ENCODE data around the gene OGDHL. TPM values are rescaled to one million over a fixed set of nuclear protein-coding genes. Genes with fewer than 3 reads are reported as not detected.
"Not testable (repeated sequence)": the region's sequence is repeated elsewhere in the genome, so short reads cannot be mapped to it uniquely, and the experiment has no call there.

The OGDHL gene
- total RNA-seq, 1 donor from 2014 or later, result 3.7 TPM

GRCh38 chr10:49768329-49768728 is 6.2 kb upstream of the OGDHL start:
- Mint-ChIP-seq H3K9me3 (no peaks in the 10 kb centered on the region), H3K4me3 (ENCODE audit: low read depth) (no peak overlapping the region), H3K36me3 (ENCODE audit: low read depth) (no peaks in the 10 kb centered on the region), H3K27ac (no peak overlapping the region), H3K27me3 (ENCODE audit: low read depth) (peaks cover 35% of the 10 kb centered on the region), H3K4me1 (ENCODE audit: low read depth) (no peaks in the 10 kb centered on the region)
- intact Hi-C loops (cut with micrococcal nuclease), result no loop called here
- DNase-seq (ENCODE audit: low spot score), result no peak

- no peaks in the 10 kb centered on the region for H3K9me3 Mint-ChIP-seq
- H3K27ac Mint-ChIP-seq, result no peak overlapping the region
- peaks cover 39% of the 10 kb centered on the region for H3K27me3 Mint-ChIP-seq (ENCODE audit: low read depth)
- DNase-seq (ENCODE audit: low spot score), result no peak
- H3K4me3 Mint-ChIP-seq (ENCODE audit: low read depth), result no peak overlapping the region
- intact Hi-C loops (cut with micrococcal nuclease), result no loop called here
- H3K36me3 Mint-ChIP-seq (ENCODE audit: low read depth), result no peaks in the 10 kb centered on the region
- H3K4me1 Mint-ChIP-seq (ENCODE audit: low read depth), result no peaks in the 10 kb centered on the region
These were observed 5.6 kb upstream of the OGDHL start for GRCh38 chr10:49767752-49768151.

GRCh38 chr10:49766484-49766883 is 4.4 kb upstream of the OGDHL start:
- no peaks in the 10 kb centered on the region for H3K4me1 Mint-ChIP-seq (ENCODE audit: low read depth)
- no peak for DNase-seq (ENCODE audit: low spot score)
- intact Hi-C loops (cut with micrococcal nuclease), result no loop called here
- H3K9me3 Mint-ChIP-seq, result no peaks in the 10 kb centered on the region
- no peaks in the 10 kb centered on the region for H3K36me3 Mint-ChIP-seq (ENCODE audit: low read depth)
- no peak overlapping the region for H3K27ac Mint-ChIP-seq
- H3K27me3 Mint-ChIP-seq (ENCODE audit: low read depth), result peaks cover 31% of the 10 kb centered on the region
- H3K4me3 Mint-ChIP-seq (ENCODE audit: low read depth), result no peak overlapping the region

GRCh38 chr10:49762566-49762877 is 399 bp upstream of the OGDHL start:
- Mint-ChIP-seq H3K27me3 (ENCODE audit: low read depth) (peaks cover 14% of the 10 kb centered on the region), H3K9me3 (no peaks in the 10 kb centered on the region), H3K36me3 (ENCODE audit: low read depth) (no peaks in the 10 kb centered on the region), H3K27ac (no peak overlapping the region), H3K4me3 (ENCODE audit: low read depth) (no peak overlapping the region), H3K4me1 (ENCODE audit: low read depth) (no peaks in the 10 kb centered on the region)
- intact Hi-C loops (cut with micrococcal nuclease), result loop anchor here (2.0 kb wide), 1 partner anchor 156 kb away; no protein-coding TSS in a partner anchor
- no peak for DNase-seq (ENCODE audit: low spot score)

- H3K27me3 Mint-ChIP-seq (ENCODE audit: low read depth), result peaks cover 7% of the 10 kb centered on the region
- no peaks in the 10 kb centered on the region for H3K36me3 Mint-ChIP-seq (ENCODE audit: low read depth)
- no peak overlapping the region for H3K27ac Mint-ChIP-seq
- intact Hi-C loops (cut with micrococcal nuclease), result no loop called here
- no peak for DNase-seq (ENCODE audit: low spot score)
- no peaks in the 10 kb centered on the region for H3K9me3 Mint-ChIP-seq
- peak overlapping the region; percentile 39 for H3K4me3 Mint-ChIP-seq (ENCODE audit: low read depth)
- H3K4me1 Mint-ChIP-seq (ENCODE audit: low read depth), result no peaks in the 10 kb centered on the region
These were observed 828 bp downstream of the OGDHL start for GRCh38 chr10:49761201-49761788.

GRCh38 chr10:49760789-49761188 is 1.3 kb downstream of the OGDHL start:
- intact Hi-C loops (cut with micrococcal nuclease), result no loop called here
- H3K27ac Mint-ChIP-seq, result no peak overlapping the region

GRCh38 chr10:49759787-49760551 is 2.2 kb downstream of the OGDHL start:
- H3K9me3 Mint-ChIP-seq, result no peaks in the 10 kb centered on the region
- no peak overlapping the region for H3K4me3 Mint-ChIP-seq (ENCODE audit: low read depth)
- no peaks in the 10 kb centered on the region for H3K4me1 Mint-ChIP-seq (ENCODE audit: low read depth)
- no peak for DNase-seq (ENCODE audit: low spot score)
- H3K36me3 Mint-ChIP-seq (ENCODE audit: low read depth), result no peaks in the 10 kb centered on the region
- intact Hi-C loops (cut with micrococcal nuclease), result no loop called here
- H3K27me3 Mint-ChIP-seq (ENCODE audit: low read depth), result peaks cover 7% of the 10 kb centered on the region
- no peak overlapping the region for H3K27ac Mint-ChIP-seq

More at GRCh38 chr10:49760789-49761188, 1.3 kb downstream of the OGDHL start:
- no peak for DNase-seq (ENCODE audit: low spot score)
- H3K36me3 Mint-ChIP-seq (ENCODE audit: low read depth), result no peaks in the 10 kb centered on the region
- H3K4me3 Mint-ChIP-seq (ENCODE audit: low read depth), result peak overlapping the region; percentile 39
- H3K9me3 Mint-ChIP-seq, result no peaks in the 10 kb centered on the region
- peaks cover 7% of the 10 kb centered on the region for H3K27me3 Mint-ChIP-seq (ENCODE audit: low read depth)
- H3K4me1 Mint-ChIP-seq (ENCODE audit: low read depth), result no peaks in the 10 kb centered on the region

- no peak for DNase-seq (ENCODE audit: low spot score)
- no peaks in the 10 kb centered on the region for H3K36me3 Mint-ChIP-seq (ENCODE audit: low read depth)
- H3K27me3 Mint-ChIP-seq (ENCODE audit: low read depth), result peaks cover 7% of the 10 kb centered on the region
- H3K9me3 Mint-ChIP-seq, result no peaks in the 10 kb centered on the region
- H3K27ac Mint-ChIP-seq, result no peak overlapping the region
- no peaks in the 10 kb centered on the region for H3K4me1 Mint-ChIP-seq (ENCODE audit: low read depth)
- H3K4me3 Mint-ChIP-seq (ENCODE audit: low read depth), result no peak overlapping the region
- intact Hi-C loops (cut with micrococcal nuclease), result no loop called here
These were observed 3.7 kb downstream of the OGDHL start for GRCh38 chr10:49758249-49758930.

- Mint-ChIP-seq H3K4me1 (ENCODE audit: low read depth) (no peaks in the 10 kb centered on the region), H3K27ac (no peak overlapping the region), H3K4me3 (ENCODE audit: low read depth) (no peak overlapping the region), H3K9me3 (no peaks in the 10 kb centered on the region), H3K36me3 (ENCODE audit: low read depth) (no peaks in the 10 kb centered on the region), H3K27me3 (ENCODE audit: low read depth) (no peaks in the 10 kb centered on the region)
- intact Hi-C loops (cut with micrococcal nuclease), result no loop called here
- DNase-seq (ENCODE audit: low spot score), result no peak
These were observed 5.5 kb downstream of the OGDHL start for GRCh38 chr10:49756641-49757040.

- H3K36me3 Mint-ChIP-seq (ENCODE audit: low read depth), result no peaks in the 10 kb centered on the region
- DNase-seq (ENCODE audit: low spot score), result no peak
- H3K27ac Mint-ChIP-seq, result no peak overlapping the region
- no peaks in the 10 kb centered on the region for H3K27me3 Mint-ChIP-seq (ENCODE audit: low read depth)
- no peak overlapping the region for H3K4me3 Mint-ChIP-seq (ENCODE audit: low read depth)
- H3K9me3 Mint-ChIP-seq, result no peaks in the 10 kb centered on the region
- intact Hi-C loops (cut with micrococcal nuclease), result no loop called here
- H3K4me1 Mint-ChIP-seq (ENCODE audit: low read depth), result no peaks in the 10 kb centered on the region
These were observed 6.1 kb downstream of the OGDHL start for GRCh38 chr10:49756031-49756430.

- H3K4me1 Mint-ChIP-seq (ENCODE audit: low read depth); H3K27ac Mint-ChIP-seq; H3K27me3 Mint-ChIP-seq (ENCODE audit: low read depth); H3K36me3 Mint-ChIP-seq (ENCODE audit: low read depth); H3K4me3 Mint-ChIP-seq (ENCODE audit: low read depth); intact Hi-C loops (cut with micrococcal nuclease); H3K9me3 Mint-ChIP-seq; DNase-seq (ENCODE audit: low spot score): not testable (repeated sequence)
These were observed 7.2 kb downstream of the OGDHL start for GRCh38 chr10:49754951-49755350.

- Mint-ChIP-seq H3K27ac (no peak overlapping the region), H3K9me3 (no peaks in the 10 kb centered on the region), H3K36me3 (ENCODE audit: low read depth) (no peaks in the 10 kb centered on the region), H3K27me3 (ENCODE audit: low read depth) (no peaks in the 10 kb centered on the region), H3K4me1 (ENCODE audit: low read depth) (no peaks in the 10 kb centered on the region), H3K4me3 (ENCODE audit: low read depth) (no peak overlapping the region)
- intact Hi-C loops (cut with micrococcal nuclease), result no loop called here
- DNase-seq (ENCODE audit: low spot score), result no peak
These were observed 9.5 kb downstream of the OGDHL start for GRCh38 chr10:49752584-49752983.

All from activated T-helper 2 cell treated with anti-CD3 and anti-CD28 coated beads, Interferon-gamma antibody, Interleukin-2, Interleukin-4, amounts not matched to agents 10 μg/mL and 5 μg/mL and 100 μg/mL, durations not matched to agents 14 hours and 24 hours and 36 hours (primary cell).